ENCODE results near the gene CHTOP.

DNA sequence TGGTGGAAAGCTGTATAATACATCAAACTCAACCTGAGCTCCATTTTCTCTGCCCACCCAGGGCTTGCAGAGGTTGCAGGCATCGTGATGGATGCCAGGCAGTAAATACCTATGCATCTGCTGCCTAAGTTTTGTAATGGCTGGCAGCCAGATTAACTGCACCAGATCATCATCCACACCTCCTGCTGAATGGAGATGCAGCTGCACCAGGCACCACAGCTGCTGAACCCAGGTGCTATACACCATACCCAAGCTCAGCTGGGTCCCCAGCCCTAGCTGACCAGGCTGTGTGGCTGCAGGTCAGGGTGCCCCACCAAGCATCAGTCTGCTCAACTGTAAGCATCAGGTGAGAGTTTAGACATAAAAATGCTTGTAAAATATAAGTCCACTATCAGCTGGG lies 17.9 kb downstream of the CHTOP start:
- TF ChIP-seq RAD21 (IDR thresholded peaks at IDR 0.05; ENCODE audit: low read depth) (no peak), ZBTB7A (IDR thresholded peaks at IDR 0.05; ENCODE audit: low read depth) (no peak), YY1 (IDR thresholded peaks at IDR 0.05; ENCODE audit: low read depth) (no peak), TCF12 (IDR thresholded peaks at IDR 0.05; ENCODE audit: low read depth) (no peak), NFIC (IDR thresholded peaks at IDR 0.05) (no peak), EGR1 (IDR thresholded peaks at IDR 0.05) (no peak), REST (IDR thresholded peaks at IDR 0.05; ENCODE audit: low read depth) (no peak), TEAD4 (IDR thresholded peaks at IDR 0.05) (no peak), CEBPB (IDR thresholded peaks at IDR 0.05) (no peak)

All from Ishikawa (cell line).